ENCODE data around the gene RANBP10. TPM values are rescaled to one million over a fixed set of nuclear protein-coding genes. Genes with fewer than 3 reads are reported as not detected.

RANBP10 gene
- total RNA-seq, 1 donor from 2014 or later, result 11.4 TPM

GRCh38 chr16:67718668-67719047 lies 87.7 kb downstream of the RANBP10 start:
- TF ChIP-seq EZH2phosphoT487 (IDR thresholded peaks at IDR 0.05) (no peak), EZH2 (IDR thresholded peaks at IDR 0.05) (no peak), CTCF (IDR thresholded peaks at IDR 0.05) (no peak)
- H2AFZ ChIP-seq (replicated peaks), result peak overlapping the region; percentile 57
- Mint-ChIP-seq H3K4me3 (peak overlapping the region; percentile 96), H3K27me3 (ENCODE audit: insufficient read depth, low read depth) (peaks cover 4% of the 10 kb centered on the region), H3K9me3 (no peaks in the 10 kb centered on the region), H3K36me3 (peaks cover 5% of the 10 kb centered on the region), H3K4me1 (peaks cover 24% of the 10 kb centered on the region), H3K27ac (no peak overlapping the region)
- peaks cover 34% of the 10 kb centered on the region for H4K20me1 ChIP-seq (ENCODE audit: low read depth)
- no peaks in the 10 kb centered on the region for H3K36me3 ChIP-seq
- H3K4me1 ChIP-seq, result peaks cover 6% of the 10 kb centered on the region
- peaks cover 12% of the 10 kb centered on the region for H3F3A ChIP-seq (ENCODE audit: low read depth)
- DNase-seq (ENCODE audit: low spot score), result no peak
- H3K79me2 ChIP-seq (ENCODE audit: low read depth), result peaks cover 52% of the 10 kb centered on the region
- H3K4me3 ChIP-seq, result peak overlapping the region; percentile 79
- H3K9ac ChIP-seq, result peak overlapping the region; percentile 48
- H3K9me3 ChIP-seq (ENCODE audit: low read depth), result no peaks in the 10 kb centered on the region
- H3K27me3 ChIP-seq, result no peaks in the 10 kb centered on the region
- H3K4me2 ChIP-seq, result peak overlapping the region; percentile 91
- no peak overlapping the region for H3K27ac ChIP-seq

- H3K9ac ChIP-seq, result no peak overlapping the region
- Mint-ChIP-seq H3K4me1 (peaks cover 25% of the 10 kb centered on the region), H3K4me3 (no peak overlapping the region), H3K36me3 (peaks cover 13% of the 10 kb centered on the region), H3K27ac (no peak overlapping the region), H3K9me3 (no peaks in the 10 kb centered on the region), H3K27me3 (ENCODE audit: insufficient read depth, low read depth) (peaks cover 4% of the 10 kb centered on the region)
- H3F3A ChIP-seq (ENCODE audit: low read depth), result peaks cover 9% of the 10 kb centered on the region
- H3K27me3 ChIP-seq, result no peaks in the 10 kb centered on the region
- H3K79me2 ChIP-seq (ENCODE audit: low read depth), result peaks cover 66% of the 10 kb centered on the region
- H3K4me3 ChIP-seq, result no peak overlapping the region
- H4K20me1 ChIP-seq (ENCODE audit: low read depth), result peaks cover 41% of the 10 kb centered on the region
- no peak overlapping the region for H2AFZ ChIP-seq (replicated peaks)
- DNase-seq (ENCODE audit: low spot score), result no peak
- H3K9me3 ChIP-seq (ENCODE audit: low read depth), result no peaks in the 10 kb centered on the region
- no peak overlapping the region for H3K4me2 ChIP-seq
- no peaks in the 10 kb centered on the region for H3K36me3 ChIP-seq
- H3K27ac ChIP-seq, result no peak overlapping the region
- no peak for TF ChIP-seq CTCF (IDR thresholded peaks at IDR 0.05)
- no peak for TF ChIP-seq EZH2phosphoT487 (IDR thresholded peaks at IDR 0.05)
- TF ChIP-seq EZH2 (IDR thresholded peaks at IDR 0.05), result no peak
- peaks cover 6% of the 10 kb centered on the region for H3K4me1 ChIP-seq
These were observed 90.3 kb downstream of the RANBP10 start for GRCh38 chr16:67716097-67716496.

- Histone ChIP-seq H3K4me3 (no peak overlapping the region), H3K4me1 (peaks cover 6% of the 10 kb centered on the region), H3K9me3 (ENCODE audit: low read depth) (no peaks in the 10 kb centered on the region), H3K79me2 (ENCODE audit: low read depth) (peaks cover 66% of the 10 kb centered on the region), H2AFZ (replicated peaks) (no peak overlapping the region), H3K36me3 (no peaks in the 10 kb centered on the region), H3K4me2 (no peak overlapping the region), H3K9ac (no peak overlapping the region), H3F3A (ENCODE audit: low read depth) (no peaks in the 10 kb centered on the region), H4K20me1 (ENCODE audit: low read depth) (peaks cover 41% of the 10 kb centered on the region), H3K27me3 (no peaks in the 10 kb centered on the region), H3K27ac (no peak overlapping the region)
- Mint-ChIP-seq H3K27ac (no peak overlapping the region), H3K36me3 (peaks cover 16% of the 10 kb centered on the region), H3K27me3 (ENCODE audit: insufficient read depth, low read depth) (no peaks in the 10 kb centered on the region), H3K4me1 (peaks cover 17% of the 10 kb centered on the region), H3K4me3 (no peak overlapping the region), H3K9me3 (no peaks in the 10 kb centered on the region)
- TF ChIP-seq CTCF (IDR thresholded peaks at IDR 0.05) (no peak), EZH2 (IDR thresholded peaks at IDR 0.05) (no peak), EZH2phosphoT487 (IDR thresholded peaks at IDR 0.05) (no peak)
- DNase-seq (ENCODE audit: low spot score), result no peak
These were observed 91.8 kb downstream of the RANBP10 start for GRCh38 chr16:67714522-67714921.
